T-helper 1 cell treated with Interleukin-12 subunit alpha and Interleukin-12 subunit beta and Interleukin-4 antibody, amounts not matched to agents 30 μg/mL and 1 μg/mL, for 36 hours (primary cell): Measurements from ENCODE around the gene MXD4.

Experiments used
- H3K27ac Mint-ChIP-seq: one replicate; pipeline ENCODE4 v1.8.0; 2021; ENCODE audit warnings: mild to moderate bottlenecking, mixed read lengths
- H3K27me3 Mint-ChIP-seq: one replicate; pipeline ENCODE4 v1.8.0; 2021; ENCODE audit warnings: low read depth, mixed read lengths
- H3K36me3 Mint-ChIP-seq: one replicate; pipeline ENCODE4 v1.8.0; 2021; ENCODE audit warnings: low read depth, mixed read lengths
- H3K4me1 Mint-ChIP-seq: one replicate; pipeline ENCODE4 v1.8.0; 2021; ENCODE audit warnings: low read depth, mixed read lengths
- H3K4me3 Mint-ChIP-seq: one replicate; pipeline ENCODE4 v1.8.0; 2021; ENCODE audit warnings: mild to moderate bottlenecking, moderate library complexity, mixed read lengths
- H3K9me3 Mint-ChIP-seq: one replicate; pipeline ENCODE4 v1.8.0; 2021; ENCODE audit warnings: mixed read lengths

The MXD4 gene

DNA sequence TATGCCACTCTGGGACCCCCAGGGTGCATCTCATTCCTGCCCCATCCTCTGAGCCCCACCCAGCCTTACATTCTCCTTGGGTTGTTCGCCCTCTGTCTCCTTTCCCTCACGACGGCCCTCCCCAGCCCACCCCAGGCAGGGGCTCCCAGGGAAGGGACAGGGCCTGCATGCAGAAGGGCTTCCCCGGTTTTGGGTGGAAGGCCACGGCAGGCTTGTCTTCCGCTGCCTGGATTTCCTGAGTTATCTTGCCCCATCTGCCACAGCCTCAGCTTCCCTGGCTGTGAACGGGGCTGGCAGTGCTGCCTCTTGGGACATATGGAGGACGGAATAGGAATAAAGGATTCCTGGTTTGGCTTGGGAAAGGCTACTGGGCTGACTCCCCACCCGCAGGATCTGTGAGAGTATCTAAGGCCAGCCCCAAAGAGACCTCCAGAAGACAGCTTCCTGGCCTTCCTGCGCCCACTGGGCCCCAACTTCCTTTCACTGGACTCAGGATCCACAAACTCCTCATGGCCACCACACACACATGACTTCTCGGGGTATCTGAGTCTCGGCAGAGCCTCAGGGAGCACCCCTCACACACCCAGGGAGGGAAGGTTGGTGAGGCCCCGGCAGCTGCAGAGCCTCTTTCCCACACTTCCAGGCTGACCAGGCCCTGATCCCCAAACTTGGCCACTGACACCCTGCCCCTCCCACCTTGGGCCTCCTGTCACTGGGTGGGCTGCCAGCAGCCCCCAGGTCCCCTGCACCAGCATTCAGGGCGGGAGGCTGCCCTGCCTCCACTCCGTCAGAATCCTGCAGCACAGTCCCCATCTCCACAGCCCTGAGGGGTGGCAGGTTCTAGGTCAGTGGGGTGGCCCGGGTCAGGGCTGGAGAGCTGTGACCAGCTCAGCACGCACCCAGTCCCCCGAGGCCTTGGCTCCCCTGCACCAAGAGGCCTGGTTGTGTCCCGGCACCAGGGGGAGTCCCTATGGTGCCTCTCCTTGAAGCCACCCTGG, 3.5 kb upstream of the MXD4 start:
- Mint-ChIP-seq H3K4me1 (no peaks in the 10 kb centered on the region), H3K36me3 (no peaks in the 10 kb centered on the region), H3K27ac (peak overlapping the region; percentile 41), H3K4me3 (no peak overlapping the region), H3K9me3 (no peaks in the 10 kb centered on the region), H3K27me3 (no peaks in the 10 kb centered on the region)

DNA sequence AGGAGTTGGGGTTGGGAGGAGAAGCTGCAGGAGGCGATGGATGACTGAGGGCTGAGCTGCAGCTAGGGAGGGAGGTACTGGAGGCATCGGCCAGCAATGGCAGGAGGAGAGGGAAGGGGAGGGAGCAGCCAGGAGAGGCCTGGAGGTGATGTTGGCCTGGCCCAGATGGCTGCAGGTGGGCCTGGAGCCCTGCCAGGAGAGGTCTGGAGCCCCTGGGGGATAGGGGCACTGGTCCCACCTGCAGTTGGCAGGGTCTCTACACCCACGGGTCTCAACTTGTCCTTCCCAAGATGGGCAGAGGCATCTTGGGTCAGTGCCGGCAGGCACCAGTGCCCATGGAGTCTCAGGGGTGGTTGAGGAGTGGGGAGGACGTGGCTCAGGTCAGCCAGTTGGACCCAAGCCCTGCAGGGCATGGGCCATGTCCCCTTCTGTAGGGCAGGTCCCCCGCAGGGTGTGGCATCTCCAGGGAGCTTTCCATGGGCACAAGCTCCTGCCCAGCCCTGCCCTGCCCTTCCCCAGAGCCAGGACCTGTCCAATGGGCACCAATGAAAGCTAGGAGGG, 2.7 kb upstream of the MXD4 start:
- Mint-ChIP-seq H3K27ac (no peak overlapping the region), H3K9me3 (no peaks in the 10 kb centered on the region), H3K36me3 (no peaks in the 10 kb centered on the region), H3K4me1 (no peaks in the 10 kb centered on the region), H3K27me3 (no peaks in the 10 kb centered on the region), H3K4me3 (no peak overlapping the region)

DNA sequence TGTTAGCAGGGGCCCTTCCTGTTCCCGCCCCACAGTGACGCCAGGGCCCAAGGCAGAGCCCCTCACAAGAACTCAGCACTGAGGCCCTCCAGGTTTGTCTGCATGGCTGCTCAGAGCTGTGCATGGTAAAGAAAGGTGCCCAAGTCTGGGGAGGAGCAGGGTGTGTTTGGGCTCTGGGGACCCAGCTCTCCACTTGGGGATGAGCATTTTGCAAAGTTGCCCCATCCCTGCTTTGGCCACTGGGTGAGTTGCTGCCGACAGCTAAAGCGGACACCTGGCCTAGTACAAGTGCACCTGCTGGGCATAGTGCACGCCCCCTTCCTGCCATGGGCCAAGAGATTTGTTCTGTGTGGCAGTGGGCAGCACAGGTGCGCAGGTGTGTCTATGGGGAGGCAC, 2.0 kb upstream of the MXD4 start:
- no peaks in the 10 kb centered on the region for H3K9me3 Mint-ChIP-seq
- no peaks in the 10 kb centered on the region for H3K36me3 Mint-ChIP-seq
- no peaks in the 10 kb centered on the region for H3K27me3 Mint-ChIP-seq
- no peak overlapping the region for H3K27ac Mint-ChIP-seq
- no peaks in the 10 kb centered on the region for H3K4me1 Mint-ChIP-seq
- peak overlapping the region; percentile 14 for H3K4me3 Mint-ChIP-seq

DNA sequence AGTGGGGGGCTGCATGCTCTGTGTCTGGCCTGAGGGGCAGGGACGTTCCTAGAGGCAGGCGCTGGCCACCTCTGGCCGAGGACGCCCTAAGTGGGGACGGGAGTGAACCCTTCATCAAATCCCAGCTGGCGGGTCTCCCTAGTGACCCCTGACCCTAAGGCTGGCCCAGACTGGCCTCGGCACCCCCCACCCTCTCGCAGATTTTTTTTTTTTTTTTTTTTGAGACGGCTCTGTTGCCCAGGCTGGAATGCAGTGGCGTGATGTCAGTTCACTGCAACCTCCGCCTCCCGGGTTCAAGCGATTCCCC, 988 bp upstream of the MXD4 start:
- no peaks in the 10 kb centered on the region for H3K4me1 Mint-ChIP-seq
- peak overlapping the region; percentile 62 for H3K4me3 Mint-ChIP-seq
- H3K27ac Mint-ChIP-seq, result no peak overlapping the region
- H3K27me3 Mint-ChIP-seq, result no peaks in the 10 kb centered on the region
- H3K9me3 Mint-ChIP-seq, result no peaks in the 10 kb centered on the region
- no peaks in the 10 kb centered on the region for H3K36me3 Mint-ChIP-seq

DNA sequence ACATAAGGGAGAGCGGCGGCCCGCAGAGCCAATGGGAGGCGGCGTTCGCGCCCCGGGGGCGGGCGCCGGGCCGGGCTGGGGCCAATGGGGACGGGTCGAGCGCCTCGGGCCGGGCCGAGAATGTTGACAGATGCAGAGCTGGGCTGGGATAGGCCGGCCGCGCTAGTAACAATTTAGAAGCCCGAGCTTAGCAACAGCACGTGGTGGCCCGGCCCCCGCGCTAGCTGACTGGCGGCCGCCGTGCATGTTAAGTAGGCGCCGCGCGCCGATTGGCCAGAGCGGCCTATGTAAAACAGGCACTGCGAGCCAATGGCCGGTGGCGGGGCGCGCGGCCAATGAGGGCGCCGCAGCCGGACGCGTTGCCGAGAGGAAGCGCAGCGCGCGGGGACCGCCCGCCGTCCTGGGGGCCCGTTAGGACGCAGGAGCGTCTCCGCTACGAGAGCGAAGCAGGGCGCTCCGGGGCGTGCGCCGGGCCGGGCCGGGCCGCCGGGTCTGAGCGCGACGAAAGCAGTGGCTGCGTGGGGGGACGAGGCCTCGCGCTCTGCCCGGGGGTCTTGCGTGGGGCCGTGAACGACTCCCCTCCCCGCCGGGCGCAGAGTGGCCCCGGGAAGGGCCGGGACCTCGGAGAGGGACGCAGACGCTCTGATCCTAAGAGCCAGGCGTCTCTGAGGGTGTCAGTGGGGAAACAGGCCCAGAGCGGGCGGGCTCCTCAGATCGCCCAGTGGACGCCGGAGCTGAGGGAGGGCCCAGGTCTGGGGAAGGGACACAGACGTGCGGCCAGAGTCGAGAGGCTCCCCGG, 435 bp upstream of the MXD4 start:
- Mint-ChIP-seq H3K9me3 (no peaks in the 10 kb centered on the region), H3K27me3 (no peaks in the 10 kb centered on the region), H3K27ac (peak overlapping the region; percentile 67), H3K4me1 (no peaks in the 10 kb centered on the region), H3K36me3 (no peaks in the 10 kb centered on the region), H3K4me3 (peak overlapping the region; percentile 74)

DNA sequence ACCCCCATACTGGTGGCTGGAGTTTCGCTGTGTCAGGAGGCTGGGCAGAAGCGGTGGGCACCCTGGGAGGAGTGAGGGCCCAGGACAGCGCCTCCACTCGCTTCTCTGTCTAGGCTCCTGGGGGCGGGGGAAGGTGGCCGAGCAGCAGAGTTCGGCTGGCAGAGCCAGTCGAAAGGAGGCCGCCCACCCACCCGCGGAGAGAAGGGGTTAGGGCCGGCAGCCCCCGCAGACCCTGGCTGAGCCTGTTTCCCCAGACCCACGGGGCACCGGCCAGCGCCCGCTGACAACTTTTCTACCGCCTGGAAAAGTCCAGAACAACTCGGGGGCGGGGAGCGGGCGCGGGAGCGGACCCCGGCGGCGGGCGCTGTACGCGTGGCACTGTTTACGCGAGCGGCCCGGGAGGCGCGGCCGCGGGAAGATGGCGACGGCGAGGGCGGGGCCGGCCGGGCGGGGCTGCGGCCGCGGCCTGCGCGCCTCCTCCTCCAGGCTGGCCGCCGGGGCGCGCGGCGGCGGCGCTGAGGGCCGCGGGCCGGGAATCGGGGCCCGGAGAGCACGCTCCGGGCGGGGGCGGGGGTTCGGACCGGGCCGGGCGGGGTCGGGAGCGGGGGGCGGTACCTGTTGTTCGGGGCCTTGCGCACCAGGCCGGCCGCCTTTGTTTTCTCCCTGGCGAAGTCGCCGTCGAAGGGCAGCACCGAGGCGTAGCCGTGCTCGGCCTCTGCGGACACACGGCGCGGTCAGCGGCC, 628 bp downstream of the MXD4 start:
- no peaks in the 10 kb centered on the region for H3K4me1 Mint-ChIP-seq
- no peaks in the 10 kb centered on the region for H3K27me3 Mint-ChIP-seq
- H3K9me3 Mint-ChIP-seq, result no peaks in the 10 kb centered on the region
- H3K27ac Mint-ChIP-seq, result no peak overlapping the region
- no peaks in the 10 kb centered on the region for H3K36me3 Mint-ChIP-seq
- H3K4me3 Mint-ChIP-seq, result peak overlapping the region; percentile 62

DNA sequence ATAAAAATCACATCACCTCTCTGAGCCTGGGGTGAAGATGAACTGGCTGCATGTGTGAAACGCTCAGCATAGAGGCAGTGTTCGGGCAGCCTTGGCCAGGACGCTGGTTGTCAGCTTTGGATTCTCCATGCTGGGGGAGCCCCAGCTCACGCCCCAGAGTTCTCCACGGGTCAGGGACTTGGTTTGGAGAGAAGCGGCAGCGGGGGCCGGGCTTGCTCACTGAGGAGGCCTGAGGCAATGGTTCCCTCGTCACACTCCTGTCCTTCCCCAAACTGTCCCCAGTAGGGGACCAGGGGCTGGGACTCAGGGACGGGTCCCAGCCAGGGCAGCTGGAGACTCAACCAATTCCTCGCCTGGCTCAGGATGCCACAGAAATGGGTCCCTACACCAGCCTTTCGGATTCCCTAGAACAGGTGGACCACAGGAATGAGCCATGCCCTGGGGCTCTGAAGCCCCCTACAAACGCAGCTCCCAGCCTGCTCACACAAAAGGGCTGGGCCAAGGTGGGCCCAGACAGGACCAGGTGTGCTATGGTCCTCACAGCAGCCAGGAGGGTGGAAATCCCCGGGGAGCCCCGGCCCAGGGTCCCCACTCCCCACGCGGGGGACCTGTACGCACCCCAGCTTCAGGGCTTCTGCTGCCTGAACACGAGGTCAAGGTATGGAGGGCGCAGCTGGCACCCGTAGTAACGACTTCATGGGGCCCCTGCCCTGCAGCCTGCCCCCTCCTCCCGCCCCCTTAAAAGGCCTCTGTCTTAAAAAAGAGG, 1.4 kb downstream of the MXD4 start:
- Mint-ChIP-seq H3K4me1 (no peaks in the 10 kb centered on the region), H3K36me3 (no peaks in the 10 kb centered on the region), H3K27me3 (no peaks in the 10 kb centered on the region), H3K4me3 (peak overlapping the region; percentile 62), H3K27ac (no peak overlapping the region), H3K9me3 (no peaks in the 10 kb centered on the region)

DNA sequence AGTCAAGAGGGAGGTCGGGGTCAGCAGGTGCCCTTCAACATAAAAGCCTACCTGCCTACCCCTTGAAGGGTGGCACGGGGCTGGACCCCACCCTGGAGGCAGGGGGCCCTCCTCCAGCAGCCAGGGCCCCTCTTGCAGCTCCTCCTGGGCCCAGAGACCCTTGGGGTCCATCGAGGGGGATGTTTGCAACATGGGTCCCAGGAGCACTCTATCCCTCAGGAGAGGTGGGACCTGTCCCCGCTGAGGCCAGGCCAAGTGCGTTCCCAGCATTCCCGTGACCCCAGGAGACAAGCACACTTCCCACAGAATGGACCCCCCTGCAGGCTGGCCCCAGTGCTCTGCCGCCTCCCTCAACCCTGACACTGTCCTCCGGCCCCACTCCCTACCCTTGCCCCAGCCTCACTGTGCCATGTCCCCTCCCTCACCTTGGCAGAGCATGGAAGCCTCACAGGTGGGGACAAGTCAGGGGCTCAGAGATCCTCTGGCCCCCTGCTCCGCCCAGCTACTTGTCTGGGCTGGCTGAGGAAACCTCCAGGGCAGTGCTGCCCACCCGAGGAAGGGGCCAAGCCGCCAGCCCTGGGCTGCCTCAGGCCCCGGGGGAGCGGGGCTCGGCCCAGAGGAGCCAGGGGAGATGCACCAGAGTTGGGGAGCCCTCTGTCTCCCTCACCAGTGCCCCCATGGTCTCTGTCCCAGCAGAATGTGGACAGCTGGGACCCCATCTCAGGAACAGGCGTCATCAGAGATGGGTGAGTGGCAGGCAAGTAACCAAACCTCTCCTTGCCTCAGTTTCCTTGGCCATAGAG, 2.2 kb downstream of the MXD4 start:
- Mint-ChIP-seq H3K27me3 (no peaks in the 10 kb centered on the region), H3K9me3 (no peaks in the 10 kb centered on the region), H3K4me3 (peak overlapping the region; percentile 14), H3K27ac (no peak overlapping the region), H3K36me3 (no peaks in the 10 kb centered on the region), H3K4me1 (no peaks in the 10 kb centered on the region)

DNA sequence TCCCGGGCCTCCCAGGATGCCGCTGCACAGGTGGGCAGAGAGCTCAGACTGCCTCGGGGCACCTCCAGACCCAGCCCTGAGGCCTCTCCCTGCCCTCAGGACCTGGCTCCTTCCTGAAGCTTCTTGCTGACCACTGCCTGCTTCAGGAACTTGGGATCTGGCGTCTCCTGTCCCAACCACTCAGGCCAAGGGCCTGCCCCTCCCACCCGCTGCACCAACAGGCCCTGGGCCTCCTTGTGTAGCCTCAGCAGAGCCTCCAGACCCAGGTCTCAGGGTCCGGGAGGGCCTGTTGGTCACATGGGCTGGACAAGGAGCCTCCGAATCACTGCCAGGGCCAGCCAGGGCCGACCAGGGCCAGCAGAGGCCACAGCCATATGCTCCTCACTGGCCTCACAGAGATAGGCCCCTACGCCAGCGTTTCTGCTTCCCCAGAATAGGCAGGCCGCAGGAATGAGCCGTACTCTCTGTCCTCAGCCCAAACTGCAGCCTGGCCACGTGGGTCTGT, 2.8 kb downstream of the MXD4 start:
- Mint-ChIP-seq H3K4me3 (no peak overlapping the region), H3K27ac (no peak overlapping the region), H3K36me3 (no peaks in the 10 kb centered on the region), H3K4me1 (no peaks in the 10 kb centered on the region), H3K9me3 (no peaks in the 10 kb centered on the region), H3K27me3 (no peaks in the 10 kb centered on the region)

DNA sequence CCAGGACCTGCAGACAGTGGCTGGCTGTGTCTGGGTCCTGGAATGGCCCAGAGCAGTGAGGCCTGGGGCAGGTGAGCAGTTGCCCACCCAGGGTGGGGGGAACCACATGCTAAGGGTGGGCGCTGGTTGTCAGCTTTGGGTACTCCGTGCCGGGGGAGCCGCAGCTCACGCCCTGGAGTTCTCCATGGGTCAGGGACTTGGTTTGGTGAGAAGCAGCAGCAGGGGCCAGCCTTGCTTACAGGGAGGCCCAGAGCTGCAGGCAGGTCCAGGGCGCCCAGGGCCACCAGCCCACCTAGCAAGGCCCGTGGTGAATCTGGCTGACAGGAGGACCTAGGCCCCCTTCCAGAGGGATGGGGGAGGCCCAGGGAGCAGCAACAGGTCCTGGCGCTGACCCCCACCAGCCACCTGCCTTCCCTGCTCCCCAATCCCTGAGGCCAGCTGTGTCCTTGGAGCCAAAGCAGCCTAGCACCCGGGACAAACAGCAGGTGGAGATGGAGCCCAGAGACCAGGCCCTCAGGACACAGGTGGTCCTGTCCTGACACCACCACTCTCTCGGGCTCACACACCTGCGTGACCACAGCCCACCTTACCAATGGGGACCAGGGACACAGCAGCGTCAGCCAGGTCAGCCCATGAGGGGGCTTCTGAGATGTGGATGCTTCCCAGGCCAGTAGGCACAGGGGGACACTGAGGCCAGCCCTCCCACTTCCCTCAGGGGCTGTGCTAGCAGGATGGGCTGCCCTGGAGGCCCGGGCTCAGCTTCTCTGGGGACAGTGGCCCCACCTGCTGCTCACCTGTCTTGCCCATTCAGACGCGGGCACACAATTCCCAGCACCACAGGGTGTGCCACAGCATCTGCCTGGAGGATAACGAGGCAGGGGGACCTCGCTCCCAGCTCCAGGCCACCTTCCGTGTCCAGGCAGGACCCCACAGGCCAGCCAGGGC, 3.5 kb downstream of the MXD4 start:
- H3K27me3 Mint-ChIP-seq, result no peaks in the 10 kb centered on the region
- H3K4me3 Mint-ChIP-seq, result no peak overlapping the region
- no peaks in the 10 kb centered on the region for H3K36me3 Mint-ChIP-seq
- no peaks in the 10 kb centered on the region for H3K9me3 Mint-ChIP-seq
- H3K4me1 Mint-ChIP-seq, result no peaks in the 10 kb centered on the region
- no peak overlapping the region for H3K27ac Mint-ChIP-seq

DNA sequence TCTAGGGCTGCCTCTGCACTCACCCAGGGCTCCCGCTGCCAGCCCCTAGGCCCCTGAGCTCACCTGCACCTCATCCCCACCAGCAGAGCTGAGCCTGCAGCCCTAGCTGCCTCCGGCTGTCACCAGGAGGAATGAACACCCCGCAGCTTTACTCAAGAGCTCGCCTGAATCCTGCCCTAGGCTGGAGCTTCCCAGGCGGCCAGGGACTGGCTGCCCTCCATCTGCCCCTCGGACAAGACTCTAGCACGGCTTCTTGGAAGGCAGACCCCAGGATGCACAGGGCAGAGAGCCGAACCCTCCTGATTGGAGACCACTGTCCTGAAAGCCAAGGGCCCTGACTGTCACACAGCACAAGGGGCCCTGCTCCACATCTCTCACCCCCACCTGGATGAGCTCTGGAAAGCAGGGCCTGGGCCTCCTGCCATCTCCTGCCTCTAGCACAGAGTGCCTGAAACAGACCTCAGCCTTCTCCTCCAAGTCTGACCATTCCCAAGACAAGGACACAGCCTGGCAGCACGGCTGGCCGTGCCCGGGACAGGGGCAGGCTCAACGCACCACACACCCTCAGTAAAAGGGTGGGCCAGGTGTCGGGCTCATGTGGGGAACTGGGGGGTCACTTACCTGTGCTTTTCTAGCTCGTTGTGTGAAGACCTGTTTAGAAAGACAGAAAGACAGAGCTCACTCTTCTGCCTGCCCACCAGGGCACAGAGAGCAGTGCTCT, 4.4 kb downstream of the MXD4 start:
- no peak overlapping the region for H3K4me3 Mint-ChIP-seq
- H3K36me3 Mint-ChIP-seq, result no peaks in the 10 kb centered on the region
- H3K27ac Mint-ChIP-seq, result no peak overlapping the region
- H3K27me3 Mint-ChIP-seq, result no peaks in the 10 kb centered on the region
- H3K9me3 Mint-ChIP-seq, result no peaks in the 10 kb centered on the region
- no peaks in the 10 kb centered on the region for H3K4me1 Mint-ChIP-seq

DNA sequence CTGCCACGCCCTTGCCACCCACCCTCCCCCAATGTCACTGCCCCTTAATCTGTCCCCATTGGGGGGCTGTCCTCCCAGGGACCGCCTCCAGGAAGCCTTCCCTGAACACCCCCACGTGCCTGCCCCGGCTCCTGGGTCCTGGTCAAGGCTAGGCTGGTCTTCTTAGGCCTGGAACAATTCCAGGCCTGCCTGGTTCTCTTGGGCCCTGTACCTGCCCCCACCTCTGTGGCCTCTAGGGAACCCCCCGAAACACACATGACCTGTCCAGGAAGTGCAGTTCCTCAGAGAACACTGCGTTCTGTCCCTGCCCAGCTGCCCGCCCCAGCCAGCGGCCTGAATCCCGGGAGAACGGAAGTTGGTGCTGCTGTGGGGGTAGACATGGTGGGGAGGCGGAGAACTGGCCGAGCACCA, 5.1 kb downstream of the MXD4 start:
- Mint-ChIP-seq H3K9me3 (no peaks in the 10 kb centered on the region), H3K27ac (no peak overlapping the region), H3K4me1 (no peaks in the 10 kb centered on the region), H3K27me3 (no peaks in the 10 kb centered on the region), H3K36me3 (no peaks in the 10 kb centered on the region), H3K4me3 (no peak overlapping the region)
